MM.1S (cell line): ENCODE results near the gene FAM131A.

Experiments
- DNase-seq: peaks from one replicate; pipeline ENCODE4 v3.0.0-alpha.2; 2015
- H2AFZ ChIP-seq: fragments of 300-600 bp; sonication (generic); 2 replicates; pipeline ENCODE4 v1.6.0; 2016; ENCODE audit warnings: antibody characterized with exemption, low read length
- H3F3A ChIP-seq: fragments of 300-600 bp; sonication (generic); 2 replicates; pipeline ENCODE4 v1.6.1; 2016; ENCODE audit warnings: mild to moderate bottlenecking, antibody characterized with exemption, low read length, moderate library complexity, mixed read lengths; ENCODE audit not compliant: insufficient read depth
- H3K27ac ChIP-seq: fragments of 300-600 bp; sonication (generic); 2 replicates; pipeline ENCODE4 v1.5.1; 2016; ENCODE audit warnings: mild to moderate bottlenecking, low read length
- H3K27me3 ChIP-seq: fragments of 300-600 bp; sonication (generic); replicated peaks from 2 replicates; pipeline ENCODE4 v1.6.0; 2016; ENCODE audit warnings: low read length; ENCODE audit not compliant: insufficient read depth
- H3K36me3 ChIP-seq: fragments of 300-600 bp; sonication (generic); replicated peaks from 2 replicates; pipeline ENCODE4 v1.6.1; 2016; ENCODE audit warnings: mild to moderate bottlenecking, low read length, mixed read lengths; ENCODE audit not compliant: insufficient read depth
- H3K4me1 ChIP-seq: fragments of 300-600 bp; sonication (generic); 2 replicates; pipeline ENCODE4 v1.6.1; 2016; ENCODE audit warnings: low read length, mixed read lengths
- H3K4me2 ChIP-seq: fragments of 300-600 bp; sonication (generic); 2 replicates; pipeline ENCODE4 v1.6.0; 2016; ENCODE audit warnings: low read depth, low read length
- H3K4me3 ChIP-seq: fragments of 300-600 bp; sonication (generic); 2 replicates; pipeline ENCODE4 v1.5.1; 2016; ENCODE audit warnings: low read length, mixed read lengths
- H3K79me2 ChIP-seq: fragments of 300-600 bp; sonication (generic); 2 replicates; pipeline ENCODE4 v1.6.1; 2016; ENCODE audit warnings: mixed run types, low read length, mixed read lengths
- H3K9ac ChIP-seq: fragments of 300-600 bp; sonication (generic); 2 replicates; pipeline ENCODE4 v1.6.1; 2016; ENCODE audit warnings: low read length, mixed read lengths
- H3K9me2 ChIP-seq: fragments of 300-600 bp; sonication (generic); replicated peaks from 2 replicates; pipeline ENCODE4 v1.6.1; 2016; ENCODE audit warnings: mild to moderate bottlenecking, low read length, mixed read lengths; ENCODE audit not compliant: insufficient read depth
- H3K9me3 ChIP-seq: fragments of 300-600 bp; sonication (generic); replicated peaks from 2 replicates; pipeline ENCODE4 v1.6.1; 2016; ENCODE audit warnings: mild to moderate bottlenecking, low read length, mixed read lengths; ENCODE audit not compliant: insufficient read depth
- H4K20me1 ChIP-seq: fragments of 300-600 bp; sonication (generic); 2 replicates; pipeline ENCODE4 v1.6.1; 2016; ENCODE audit warnings: mild to moderate bottlenecking, low read length, moderate library complexity, mixed read lengths; ENCODE audit not compliant: insufficient read depth
- EZH2 ChIP-seq: fragments of 300-600 bp; sonication (generic); optimal IDR thresholded peaks from 2 replicates; pipeline ENCODE3; 2017; ENCODE audit warnings: low read depth, mild to moderate bottlenecking, antibody characterized with exemption, low read length, mixed read lengths
- EZH2phosphoT487 ChIP-seq: fragments of 300-600 bp; sonication (generic); IDR thresholded peaks from 2 replicates; pipeline ENCODE4 v1.6.1; 2018; ENCODE audit warnings: antibody characterized with exemption, low read length
- TF ChIP-seq, protein P1 (sequence below): fragments of 300-600 bp; sonication (generic); IDR thresholded peaks from 2 replicates; pipeline ENCODE4 v1.5.1; 2016; ENCODE audit warnings: antibody characterized with exemption, low read length, mixed read lengths

Gene FAM131A

DNA sequence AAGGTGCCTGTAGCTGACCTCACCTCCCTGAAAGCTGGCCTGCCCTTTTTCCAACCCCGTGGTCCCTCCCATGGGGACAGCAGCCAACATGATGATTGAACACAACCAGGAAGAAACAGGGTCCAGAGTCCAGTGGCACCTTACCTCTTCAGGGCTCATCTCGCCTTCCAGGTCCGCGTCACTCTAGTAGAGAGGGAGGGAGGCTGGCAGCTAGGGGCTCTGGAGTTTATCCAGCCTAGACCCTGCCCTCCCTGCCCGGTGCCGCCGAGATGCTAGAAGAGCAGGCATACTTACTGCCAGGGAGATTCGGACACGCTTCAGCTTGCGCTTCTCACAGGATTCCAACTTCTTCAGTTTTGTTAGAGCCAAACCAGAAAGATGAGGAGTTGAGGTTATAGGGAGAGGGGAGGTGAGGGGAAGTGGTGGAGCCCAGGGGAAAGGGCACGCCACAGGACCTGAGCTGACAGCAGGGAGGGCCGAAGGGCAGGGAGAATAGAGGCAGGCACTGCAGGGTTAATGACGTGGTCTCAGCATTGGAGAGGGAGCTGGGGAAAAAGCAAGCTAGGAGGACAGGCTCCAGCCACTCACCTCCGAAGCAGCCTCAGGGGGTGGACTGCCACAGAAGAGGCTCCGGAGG lies 14.9 kb downstream of the FAM131A start:
- Histone ChIP-seq H3K4me2 (no peak overlapping the region), H3F3A (no peaks in the 10 kb centered on the region), H3K27me3 (no peaks in the 10 kb centered on the region), H4K20me1 (no peaks in the 10 kb centered on the region), H3K4me3 (no peak overlapping the region), H3K79me2 (no peaks in the 10 kb centered on the region), H3K9me3 (no peaks in the 10 kb centered on the region), H3K9me2 (no peaks in the 10 kb centered on the region), H3K4me1 (no peaks in the 10 kb centered on the region), H3K36me3 (no peaks in the 10 kb centered on the region), H2AFZ (no peak overlapping the region), H3K27ac (no peak overlapping the region), H3K9ac (no peak overlapping the region)
- no peak for DNase-seq
- TF ChIP-seq, protein P1, sequence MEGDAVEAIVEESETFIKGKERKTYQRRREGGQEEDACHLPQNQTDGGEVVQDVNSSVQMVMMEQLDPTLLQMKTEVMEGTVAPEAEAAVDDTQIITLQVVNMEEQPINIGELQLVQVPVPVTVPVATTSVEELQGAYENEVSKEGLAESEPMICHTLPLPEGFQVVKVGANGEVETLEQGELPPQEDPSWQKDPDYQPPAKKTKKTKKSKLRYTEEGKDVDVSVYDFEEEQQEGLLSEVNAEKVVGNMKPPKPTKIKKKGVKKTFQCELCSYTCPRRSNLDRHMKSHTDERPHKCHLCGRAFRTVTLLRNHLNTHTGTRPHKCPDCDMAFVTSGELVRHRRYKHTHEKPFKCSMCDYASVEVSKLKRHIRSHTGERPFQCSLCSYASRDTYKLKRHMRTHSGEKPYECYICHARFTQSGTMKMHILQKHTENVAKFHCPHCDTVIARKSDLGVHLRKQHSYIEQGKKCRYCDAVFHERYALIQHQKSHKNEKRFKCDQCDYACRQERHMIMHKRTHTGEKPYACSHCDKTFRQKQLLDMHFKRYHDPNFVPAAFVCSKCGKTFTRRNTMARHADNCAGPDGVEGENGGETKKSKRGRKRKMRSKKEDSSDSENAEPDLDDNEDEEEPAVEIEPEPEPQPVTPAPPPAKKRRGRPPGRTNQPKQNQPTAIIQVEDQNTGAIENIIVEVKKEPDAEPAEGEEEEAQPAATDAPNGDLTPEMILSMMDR = no peak
- TF ChIP-seq EZH2 (no peak), EZH2phosphoT487 (no peak)

DNA sequence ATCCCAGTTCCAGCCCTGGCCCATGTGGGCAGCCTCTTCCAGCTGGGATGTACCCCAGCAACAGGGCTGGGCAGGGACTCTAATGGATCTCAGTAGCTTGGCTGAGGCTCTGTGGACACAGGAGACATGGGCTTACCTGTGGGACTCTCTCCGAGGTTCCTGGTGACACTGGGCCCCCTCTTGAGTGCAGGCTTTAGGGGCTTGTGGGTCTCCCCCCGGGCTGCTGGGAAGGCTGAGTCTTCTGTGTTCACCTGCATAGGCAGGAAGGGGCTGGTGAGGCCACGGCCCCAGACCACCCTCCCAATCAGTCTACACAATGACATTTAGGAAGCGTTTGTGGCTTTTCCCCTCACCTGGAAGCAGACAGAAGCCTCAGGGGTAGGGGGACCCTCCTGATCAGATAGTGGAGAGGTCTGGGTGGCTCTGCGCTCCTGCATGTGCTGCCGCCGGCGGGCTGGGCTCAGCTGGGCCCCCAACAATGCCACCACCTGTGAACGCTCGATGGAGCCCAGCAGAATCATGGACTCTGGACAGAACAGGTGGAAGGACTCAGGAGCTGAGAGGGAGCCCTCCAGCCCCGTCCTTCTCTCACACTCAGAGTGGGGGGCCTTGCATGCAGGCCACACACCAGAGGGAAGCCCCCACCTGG lies 15.6 kb downstream of the FAM131A start:
- Histone ChIP-seq H3K27ac (no peak overlapping the region), H3K4me1 (no peaks in the 10 kb centered on the region), H2AFZ (no peak overlapping the region), H3K9ac (no peak overlapping the region), H3F3A (no peaks in the 10 kb centered on the region), H3K27me3 (no peaks in the 10 kb centered on the region), H3K9me2 (no peaks in the 10 kb centered on the region), H3K4me3 (no peak overlapping the region), H3K79me2 (no peaks in the 10 kb centered on the region), H4K20me1 (no peaks in the 10 kb centered on the region), H3K9me3 (no peaks in the 10 kb centered on the region), H3K4me2 (no peak overlapping the region), H3K36me3 (no peaks in the 10 kb centered on the region)
- DNase-seq = no peak
- TF ChIP-seq, protein P1 = no peak
- TF ChIP-seq EZH2 (no peak), EZH2phosphoT487 (no peak)

DNA sequence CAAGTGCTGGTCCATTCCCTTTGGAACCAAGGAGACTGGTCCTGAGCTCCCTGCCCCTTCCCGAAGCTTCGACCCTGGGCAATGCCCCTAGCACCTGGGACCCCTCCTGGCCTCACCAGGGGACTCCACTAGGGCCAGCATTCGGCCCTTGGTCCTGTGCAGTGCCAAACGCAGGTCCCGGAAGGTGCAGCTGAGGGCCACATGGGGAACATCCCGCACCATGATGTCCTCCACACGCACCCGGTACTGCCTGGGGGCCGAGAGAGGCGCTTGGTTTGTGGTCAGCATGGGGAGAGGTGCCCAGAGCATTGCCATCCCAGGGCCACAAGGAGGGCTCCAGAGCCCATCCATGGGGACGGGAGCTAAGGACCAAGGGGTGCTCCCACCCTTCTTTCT lies 16.1 kb downstream of the FAM131A start:
- H3K9ac ChIP-seq = no peak overlapping the region
- H3K4me3 ChIP-seq = no peak overlapping the region
- no peaks in the 10 kb centered on the region for H3F3A ChIP-seq
- no peaks in the 10 kb centered on the region for H3K9me3 ChIP-seq
- no peaks in the 10 kb centered on the region for H3K27me3 ChIP-seq
- no peaks in the 10 kb centered on the region for H3K4me1 ChIP-seq
- no peak overlapping the region for H2AFZ ChIP-seq
- H3K79me2 ChIP-seq = no peaks in the 10 kb centered on the region
- no peaks in the 10 kb centered on the region for H3K9me2 ChIP-seq
- no peaks in the 10 kb centered on the region for H3K36me3 ChIP-seq
- DNase-seq = no peak
- H3K4me2 ChIP-seq = no peak overlapping the region
- no peak overlapping the region for H3K27ac ChIP-seq
- H4K20me1 ChIP-seq = no peaks in the 10 kb centered on the region
- TF ChIP-seq EZH2phosphoT487 = no peak
- TF ChIP-seq, protein P1 = no peak
- no peak for TF ChIP-seq EZH2
